Epidermal melanocyte (primary cell): ENCODE measurements around the gene IMMT.
A peak's percentile ranks its signal among the peaks of the same experiment; 100 is the strongest.

Experiments
- DNase-seq: peaks from one replicate; pipeline ENCODE4 v3.0.0; 2011; ENCODE audit warnings: low spot score; ENCODE audit not compliant: insufficient read length

Gene IMMT

GRCh38 chr2:86143926-86144685 lies 51.2 kb downstream of the IMMT start:
- no peak for DNase-seq

- no peak for DNase-seq
These were observed 52.0 kb downstream of the IMMT start for GRCh38 chr2:86143307-86143706.

- no peak for DNase-seq
These were observed 52.6 kb downstream of the IMMT start for GRCh38 chr2:86142436-86143257.

GRCh38 chr2:86140969-86141392 lies 54.3 kb downstream of the IMMT start:
- no peak for DNase-seq

- DNase-seq: no peak
These were observed 55.3 kb downstream of the IMMT start for GRCh38 chr2:86139981-86140380.

- DNase-seq: no peak
These were observed 56.3 kb downstream of the IMMT start for GRCh38 chr2:86138736-86139625.

- no peak for DNase-seq
These were observed 59.1 kb downstream of the IMMT start for GRCh38 chr2:86136141-86136540.

GRCh38 chr2:86135653-86136052 lies 59.6 kb downstream of the IMMT start:
- no peak for DNase-seq

GRCh38 chr2:86134709-86135108 lies 60.6 kb downstream of the IMMT start:
- DNase-seq: no peak

GRCh38 chr2:86124683-86125082 lies 70.6 kb downstream of the IMMT start:
- DNase-seq: no peak

- DNase-seq: no peak
These were observed 71.8 kb downstream of the IMMT start for GRCh38 chr2:86123328-86123925.

GRCh38 chr2:86118130-86118529 lies 77.1 kb downstream of the IMMT start:
- no peak for DNase-seq

GRCh38 chr2:86107031-86107430 lies 88.2 kb downstream of the IMMT start:
- DNase-seq: no peak

GRCh38 chr2:86105969-86106945 lies 89.0 kb downstream of the IMMT start, which contains the start of gene PTCD3:
Gene PTCD3 (plus strand): TSS chr2:86106235. CDS start chr2:86106248, 13 bp downstream.
- peak; percentile 64 for DNase-seq

GRCh38 chr2:86105252-86105968 lies 89.9 kb downstream of the IMMT start, which contains the start of gene POLR1A:
Gene POLR1A (minus strand): TSS chr2:86105886. CDS start chr2:86105776, 110 bp downstream.
- DNase-seq: peak; percentile 29

GRCh38 chr2:86102157-86102556 lies 93.1 kb downstream of the IMMT start:
- DNase-seq: no peak

- no peak for DNase-seq
These were observed 97.3 kb downstream of the IMMT start for GRCh38 chr2:86097913-86098312.

- no peak for DNase-seq
These were observed 98.0 kb downstream of the IMMT start for GRCh38 chr2:86097114-86097896.
